Measurements from ENCODE around the gene CDH8. TPM values are rescaled to one million over a fixed set of nuclear protein-coding genes. Genes with fewer than 3 reads are reported as not detected.

CDH8 gene
- total RNA-seq, 1 experiment from 2014 or later, result 1.7 TPM

DNA sequence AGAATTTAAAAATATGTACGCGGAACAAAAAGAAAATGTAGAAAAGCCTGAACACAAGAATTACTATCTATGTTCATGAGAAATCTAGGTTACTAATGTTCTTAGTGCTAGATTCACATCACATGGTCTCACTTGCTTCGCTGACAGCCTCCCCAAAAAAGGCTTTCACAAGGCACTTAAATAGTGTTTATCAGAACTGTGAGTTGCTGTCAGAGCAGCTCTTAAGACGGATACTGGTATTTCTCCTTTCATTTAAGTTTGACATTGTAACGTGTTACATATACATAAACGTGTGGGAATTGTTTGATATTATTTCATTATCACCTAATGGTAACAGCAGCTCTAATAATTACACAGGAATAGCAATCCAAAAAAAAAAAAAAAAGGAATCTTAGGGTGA, 150.9 kb downstream of the CDH8 start:
- no peaks in the 10 kb centered on the region for H3K36me3 Mint-ChIP-seq (ENCODE audit: insufficient read depth, unreplicated experiment)
- no peak for TF ChIP-seq CTCF (IDR thresholded peaks at IDR 0.05; ENCODE audit: insufficient read depth in 1 of 2, low read depth in 1 of 2, low read length in 1 of 2, severe bottlenecking in 1 of 2, unreplicated experiment in 1 of 2)
- H3K27me3 Mint-ChIP-seq (ENCODE audit: insufficient read depth, unreplicated experiment), result no peaks in the 10 kb centered on the region
- no peaks in the 10 kb centered on the region for H3K9me3 ChIP-seq
- ChIA-PET CTCF (no interaction called here), POLR2A (no interaction called here)
- intact Hi-C loops (cut with micrococcal nuclease; ENCODE audit: unreplicated experiment), result no loop called here
- peaks cover 7% of the 10 kb centered on the region for H3K4me1 ChIP-seq
- no peaks in the 10 kb centered on the region for H3K36me3 ChIP-seq (ENCODE audit: control insufficient read depth, insufficient read depth, low read length)
- H3K4me3 ChIP-seq (ENCODE audit: low read depth, low read length), result no peak overlapping the region
- no TSS peak for BruUV-seq (replicated peaks)
- no peak for DNase-seq
- H3K9me3 Mint-ChIP-seq (ENCODE audit: unreplicated experiment), result peaks cover 34% of the 10 kb centered on the region
- no peak overlapping the region for H3K4me3 Mint-ChIP-seq (ENCODE audit: unreplicated experiment)
- H3K4me1 Mint-ChIP-seq (ENCODE audit: low read depth, unreplicated experiment), result peaks cover 6% of the 10 kb centered on the region
- no peak overlapping the region for H3K27ac Mint-ChIP-seq (ENCODE audit: unreplicated experiment)
- H3K27me3 ChIP-seq (replicated peaks; ENCODE audit: control insufficient read depth, insufficient read depth, low read length), result no peaks in the 10 kb centered on the region

DNA sequence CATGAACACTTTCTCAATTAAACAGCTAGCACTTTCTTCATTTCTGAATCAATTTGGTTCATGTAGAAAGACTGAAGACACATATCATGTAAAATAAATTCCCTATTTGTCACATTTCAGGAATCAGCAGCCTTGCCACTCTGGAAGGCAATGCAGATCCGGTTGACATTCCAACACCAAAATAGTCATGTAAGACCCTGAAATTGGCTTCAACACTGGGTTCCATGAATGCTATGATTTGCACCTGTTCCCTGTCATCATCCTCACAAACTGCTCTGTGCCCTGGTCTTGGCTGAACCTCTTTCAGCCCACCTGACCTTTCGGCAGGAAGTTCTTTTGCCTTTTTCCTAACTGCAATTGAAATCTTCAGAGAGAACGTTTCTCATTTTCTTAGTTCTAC, 156.9 kb downstream of the CDH8 start:
- POLR2A ChIA-PET, result no interaction called here
- H3K4me1 ChIP-seq, result no peaks in the 10 kb centered on the region
- BruUV-seq (replicated peaks), result no TSS peak
- peaks cover 13% of the 10 kb centered on the region for H3K9me3 Mint-ChIP-seq (ENCODE audit: unreplicated experiment)
- intact Hi-C loops (cut with micrococcal nuclease; ENCODE audit: unreplicated experiment), result no loop called here
- no peaks in the 10 kb centered on the region for H3K27me3 ChIP-seq (replicated peaks; ENCODE audit: control insufficient read depth, insufficient read depth, low read length)
- TF ChIP-seq CTCF (IDR thresholded peaks at IDR 0.05; ENCODE audit: insufficient read depth in 1 of 2, low read depth in 1 of 2, low read length in 1 of 2, severe bottlenecking in 1 of 2, unreplicated experiment in 1 of 2), result no peak
- no peak for DNase-seq
- no peaks in the 10 kb centered on the region for H3K27me3 Mint-ChIP-seq (ENCODE audit: insufficient read depth, unreplicated experiment)
- CTCF ChIA-PET, result no interaction called here
- no peak overlapping the region for H3K4me3 ChIP-seq (ENCODE audit: low read depth, low read length)
- H3K4me1 Mint-ChIP-seq (ENCODE audit: low read depth, unreplicated experiment), result no peaks in the 10 kb centered on the region
- H3K36me3 ChIP-seq (ENCODE audit: control insufficient read depth, insufficient read depth, low read length), result no peaks in the 10 kb centered on the region
- H3K36me3 Mint-ChIP-seq (ENCODE audit: insufficient read depth, unreplicated experiment), result no peaks in the 10 kb centered on the region
- H3K27ac Mint-ChIP-seq (ENCODE audit: unreplicated experiment), result no peak overlapping the region
- no peaks in the 10 kb centered on the region for H3K9me3 ChIP-seq
- H3K4me3 Mint-ChIP-seq (ENCODE audit: unreplicated experiment), result no peak overlapping the region

GRCh38 chr16:61877436-61877835, 158.8 kb downstream of the CDH8 start:
- no peak for TF ChIP-seq CTCF (IDR thresholded peaks at IDR 0.05; ENCODE audit: insufficient read depth in 1 of 2, low read depth in 1 of 2, low read length in 1 of 2, severe bottlenecking in 1 of 2, unreplicated experiment in 1 of 2)
- Histone ChIP-seq H3K9me3 (no peaks in the 10 kb centered on the region), H3K36me3 (ENCODE audit: control insufficient read depth, insufficient read depth, low read length) (no peaks in the 10 kb centered on the region), H3K27me3 (replicated peaks; ENCODE audit: control insufficient read depth, insufficient read depth, low read length) (no peaks in the 10 kb centered on the region), H3K4me1 (no peaks in the 10 kb centered on the region), H3K4me3 (ENCODE audit: low read depth, low read length) (no peak overlapping the region)
- Mint-ChIP-seq H3K27me3 (ENCODE audit: insufficient read depth, unreplicated experiment) (no peaks in the 10 kb centered on the region), H3K27ac (ENCODE audit: unreplicated experiment) (no peak overlapping the region), H3K4me1 (ENCODE audit: low read depth, unreplicated experiment) (no peaks in the 10 kb centered on the region), H3K9me3 (ENCODE audit: unreplicated experiment) (peaks cover 13% of the 10 kb centered on the region), H3K4me3 (ENCODE audit: unreplicated experiment) (no peak overlapping the region), H3K36me3 (ENCODE audit: insufficient read depth, unreplicated experiment) (no peaks in the 10 kb centered on the region)
- CTCF ChIA-PET, result no interaction called here
- intact Hi-C loops (cut with micrococcal nuclease; ENCODE audit: unreplicated experiment), result no loop called here
- no peak for DNase-seq
- POLR2A ChIA-PET, result no interaction called here
- BruUV-seq (replicated peaks), result no TSS peak

Measured in Caco-2 (cell line).